ENCODE measurements around the gene DMD. TPM values are rescaled to one million over a fixed set of nuclear protein-coding genes. Genes with fewer than 3 reads are reported as not detected.

Gene DMD
- total RNA-seq, 3 donors from 2014 or later (not counting 1 experiment from before 2014, with no cell fraction given) = not detected

DNA sequence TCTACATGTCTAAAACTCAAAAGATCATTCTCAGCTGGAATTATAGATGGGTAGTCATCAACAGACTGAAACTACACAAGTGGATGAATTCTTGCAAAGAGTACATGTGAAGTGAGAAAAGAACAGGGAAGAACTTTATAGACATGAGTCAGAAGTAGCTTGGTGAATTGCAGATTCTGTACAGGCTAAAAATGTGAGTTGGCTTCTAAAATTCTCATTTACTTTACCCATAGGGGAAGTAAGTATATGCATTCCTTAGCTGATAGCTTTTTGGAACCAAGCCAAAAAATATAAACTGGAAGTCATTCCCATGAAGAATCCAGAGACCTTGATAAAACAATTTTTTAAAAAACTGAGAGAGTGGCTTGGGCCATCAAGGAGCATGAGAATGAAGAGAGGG is 1555.3 kb downstream of the DMD start:
- no peak overlapping the region for H3K27ac Mint-ChIP-seq
- H3K4me1 ChIP-seq (ENCODE audit: control insufficient read depth, insufficient read depth, low read length) = no peaks in the 10 kb centered on the region
- peaks cover 0 to 2% of the 10 kb centered on the region in 2 donors for H3K9me3 Mint-ChIP-seq
- no peaks in the 10 kb centered on the region for H3K27me3 Mint-ChIP-seq (ENCODE audit: low read depth in 2 of 2)
- H3K27me3 ChIP-seq (ENCODE audit: control insufficient read depth, insufficient read depth, low read length) = no peaks in the 10 kb centered on the region
- H3K4me3 Mint-ChIP-seq = no peak overlapping the region
- TF ChIP-seq, protein P1, sequence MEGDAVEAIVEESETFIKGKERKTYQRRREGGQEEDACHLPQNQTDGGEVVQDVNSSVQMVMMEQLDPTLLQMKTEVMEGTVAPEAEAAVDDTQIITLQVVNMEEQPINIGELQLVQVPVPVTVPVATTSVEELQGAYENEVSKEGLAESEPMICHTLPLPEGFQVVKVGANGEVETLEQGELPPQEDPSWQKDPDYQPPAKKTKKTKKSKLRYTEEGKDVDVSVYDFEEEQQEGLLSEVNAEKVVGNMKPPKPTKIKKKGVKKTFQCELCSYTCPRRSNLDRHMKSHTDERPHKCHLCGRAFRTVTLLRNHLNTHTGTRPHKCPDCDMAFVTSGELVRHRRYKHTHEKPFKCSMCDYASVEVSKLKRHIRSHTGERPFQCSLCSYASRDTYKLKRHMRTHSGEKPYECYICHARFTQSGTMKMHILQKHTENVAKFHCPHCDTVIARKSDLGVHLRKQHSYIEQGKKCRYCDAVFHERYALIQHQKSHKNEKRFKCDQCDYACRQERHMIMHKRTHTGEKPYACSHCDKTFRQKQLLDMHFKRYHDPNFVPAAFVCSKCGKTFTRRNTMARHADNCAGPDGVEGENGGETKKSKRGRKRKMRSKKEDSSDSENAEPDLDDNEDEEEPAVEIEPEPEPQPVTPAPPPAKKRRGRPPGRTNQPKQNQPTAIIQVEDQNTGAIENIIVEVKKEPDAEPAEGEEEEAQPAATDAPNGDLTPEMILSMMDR (IDR thresholded peaks at IDR 0.05) = no peak
- H3K36me3 ChIP-seq (ENCODE audit: control insufficient read depth, insufficient read depth, low read length) = no peaks in the 10 kb centered on the region
- intact Hi-C loops (cut with micrococcal nuclease) = no loop called here
- ATAC-seq (no peak), DNase-seq (no peak)
- H3K4me1 Mint-ChIP-seq = no peaks in the 10 kb centered on the region
- H3K4me3 ChIP-seq (ENCODE audit: low read length) = no peak overlapping the region
- no peaks in the 10 kb centered on the region for H3K36me3 Mint-ChIP-seq
- H3K9me3 ChIP-seq (ENCODE audit: control insufficient read depth, insufficient read depth, low read length) = no peaks in the 10 kb centered on the region
- H3K27ac ChIP-seq (ENCODE audit: low read length) = no peak overlapping the region

DNA sequence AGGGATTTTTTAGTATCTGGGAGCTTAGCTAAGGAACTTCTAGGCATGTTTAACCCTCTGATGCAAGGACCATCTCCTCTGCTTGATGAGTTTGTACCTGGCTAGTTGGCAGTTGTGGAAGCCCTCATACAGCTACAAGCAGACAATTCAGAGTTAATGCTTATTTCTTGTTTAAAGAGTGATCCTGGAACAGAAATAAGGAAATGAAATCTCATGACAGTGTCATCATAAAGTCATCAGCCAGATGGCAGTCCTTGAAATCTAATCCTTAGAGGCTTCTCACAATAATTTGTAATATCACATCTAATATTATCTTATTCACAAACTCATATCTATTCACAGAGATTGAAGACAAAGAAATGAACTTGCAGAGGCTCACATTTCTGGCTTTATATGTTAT is 1557.9 kb downstream of the DMD start:
- Mint-ChIP-seq H3K4me1 (no peaks in the 10 kb centered on the region), H3K27ac (no peak overlapping the region), H3K9me3 (peaks cover 0 to 2% of the 10 kb centered on the region in 2 donors), H3K4me3 (no peak overlapping the region), H3K36me3 (no peaks in the 10 kb centered on the region), H3K27me3 (ENCODE audit: low read depth in 2 of 2) (no peaks in the 10 kb centered on the region)
- intact Hi-C loops (cut with micrococcal nuclease) = no loop called here
- TF ChIP-seq, protein P1 (IDR thresholded peaks at IDR 0.05) = no peak
- Histone ChIP-seq H3K9me3 (ENCODE audit: control insufficient read depth, insufficient read depth, low read length) (no peaks in the 10 kb centered on the region), H3K4me3 (ENCODE audit: low read length) (no peak overlapping the region), H3K27ac (ENCODE audit: low read length) (no peak overlapping the region), H3K36me3 (ENCODE audit: control insufficient read depth, insufficient read depth, low read length) (no peaks in the 10 kb centered on the region), H3K27me3 (ENCODE audit: control insufficient read depth, insufficient read depth, low read length) (no peaks in the 10 kb centered on the region), H3K4me1 (ENCODE audit: control insufficient read depth, insufficient read depth, low read length) (no peaks in the 10 kb centered on the region)
- DNase-seq (no peak), ATAC-seq (no peak)

DNA sequence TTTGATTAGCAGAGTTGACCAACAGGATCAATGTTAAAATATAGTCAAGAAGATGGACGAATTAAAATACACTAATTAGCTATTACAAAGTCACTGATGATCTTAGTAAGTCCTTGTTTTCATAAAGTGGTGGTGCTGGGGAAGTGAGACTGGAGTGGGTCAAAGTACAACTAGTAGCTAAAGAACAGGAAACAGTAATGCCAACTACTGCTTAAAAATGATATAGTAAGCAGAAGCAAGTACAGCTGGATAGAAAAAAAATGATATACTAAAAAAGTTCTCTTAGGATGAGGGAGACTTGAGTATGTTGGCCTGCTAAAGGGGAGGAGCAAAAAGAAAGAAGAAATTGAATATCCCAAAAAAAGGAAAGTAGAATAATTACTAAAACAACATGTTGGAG is 1558.7 kb downstream of the DMD start:
- no peak overlapping the region for H3K4me3 ChIP-seq (ENCODE audit: low read length)
- DNase-seq (no peak), ATAC-seq (no peak)
- Mint-ChIP-seq H3K9me3 (peaks cover 0 to 2% of the 10 kb centered on the region in 2 donors), H3K27ac (no peak overlapping the region), H3K4me3 (no peak overlapping the region), H3K4me1 (no peaks in the 10 kb centered on the region), H3K36me3 (no peaks in the 10 kb centered on the region), H3K27me3 (ENCODE audit: low read depth in 2 of 2) (no peaks in the 10 kb centered on the region)
- no peaks in the 10 kb centered on the region for H3K4me1 ChIP-seq (ENCODE audit: control insufficient read depth, insufficient read depth, low read length)
- H3K27ac ChIP-seq (ENCODE audit: low read length) = no peak overlapping the region
- WGBS (ENCODE audit: insufficient coverage) = no CpG with 5 or more reads among the region's 1 CpG
- no peaks in the 10 kb centered on the region for H3K36me3 ChIP-seq (ENCODE audit: control insufficient read depth, insufficient read depth, low read length)
- no peaks in the 10 kb centered on the region for H3K27me3 ChIP-seq (ENCODE audit: control insufficient read depth, insufficient read depth, low read length)
- H3K9me3 ChIP-seq (ENCODE audit: control insufficient read depth, insufficient read depth, low read length) = no peaks in the 10 kb centered on the region
- intact Hi-C loops (cut with micrococcal nuclease) = no loop called here
- TF ChIP-seq, protein P1 (IDR thresholded peaks at IDR 0.05) = no peak

DNA sequence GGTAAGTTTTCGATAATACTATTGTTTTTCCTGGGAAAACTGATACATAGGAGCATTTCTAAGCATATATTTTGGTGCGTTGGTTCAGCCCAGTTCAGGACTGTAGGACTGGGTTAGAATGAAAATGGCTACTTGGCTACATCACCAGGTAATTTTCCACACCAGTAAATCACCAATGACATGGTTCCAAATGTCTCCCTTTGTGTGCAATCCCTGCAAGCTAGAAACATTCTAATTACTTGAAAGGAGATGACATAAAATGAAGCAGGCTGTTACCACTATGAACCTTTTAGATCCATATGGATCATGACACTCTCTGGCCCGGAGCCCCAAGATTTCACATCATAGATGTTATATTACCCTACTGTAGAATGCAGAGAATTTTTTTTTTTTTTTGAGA is 1562.1 kb downstream of the DMD start:
- Mint-ChIP-seq H3K36me3 (no peaks in the 10 kb centered on the region), H3K4me3 (no peak overlapping the region)

More for the DNA sequence above, 1562.1 kb downstream of the DMD start:
- DNase-seq = no peak
- Mint-ChIP-seq H3K27ac (no peak overlapping the region), H3K4me1 (no peaks in the 10 kb centered on the region), H3K9me3 (peaks cover 0 to 2% of the 10 kb centered on the region in 2 donors), H3K27me3 (ENCODE audit: low read depth in 2 of 2) (no peaks in the 10 kb centered on the region)
- intact Hi-C loops (cut with micrococcal nuclease) = no loop called here
- ATAC-seq = no peak
- no CpG with 5 or more reads among the region's 3 CpGs for WGBS (ENCODE audit: insufficient coverage)
- Histone ChIP-seq H3K4me3 (ENCODE audit: low read length) (no peak overlapping the region), H3K27ac (ENCODE audit: low read length) (no peak overlapping the region), H3K9me3 (ENCODE audit: control insufficient read depth, insufficient read depth, low read length) (no peaks in the 10 kb centered on the region), H3K36me3 (ENCODE audit: control insufficient read depth, insufficient read depth, low read length) (no peaks in the 10 kb centered on the region), H3K27me3 (ENCODE audit: control insufficient read depth, insufficient read depth, low read length) (no peaks in the 10 kb centered on the region), H3K4me1 (ENCODE audit: control insufficient read depth, insufficient read depth, low read length) (no peaks in the 10 kb centered on the region)
- TF ChIP-seq, protein P1 (IDR thresholded peaks at IDR 0.05) = no peak

Measured in natural killer cell (primary cell).